Gastrocnemius medialis (tissue), 4 donors: ENCODE data around the gene TNS3. TPM values are rescaled to one million over a fixed set of nuclear protein-coding genes. Genes with fewer than 3 reads are reported as not detected.

Experiments used
- ATAC-seq, 2 donors: fragments of 150-250 bp; one replicate each; pipeline ENCODE4 v1.9.1; 2016
- DNase-seq, 2 donors: peaks; one replicate each; pipeline ENCODE4 v3.0.0-alpha.2; 2019
- H3K27ac ChIP-seq, 4 donors: fragments of 200-600 bp; sonication (generic); 1 replicate in 1 of 4; 2 replicates in 3 of 4; pipeline ENCODE4 v1.5.1; 2016 to 2018; ENCODE audit warnings: mild to moderate bottlenecking in 2 of 4, moderate library complexity in 1 of 4
- H3K27me3 ChIP-seq, 3 donors: fragments of 200-600 bp; sonication (generic) in 2 of 3; 1 replicate in 1 of 3; 2 replicates in 2 of 3; pipeline versions ENCODE4 v1.5.1 to v1.6.0; 2016 to 2019; ENCODE audit warnings: mild to moderate bottlenecking in 1 of 3, moderate library complexity in 1 of 3
- H3K36me3 ChIP-seq, 2 donors: fragments of 200-600 bp; sonication (generic) in 1 of 2; one replicate each; pipeline ENCODE4 v1.5.1; 2017 to 2018
- H3K4me1 ChIP-seq, 2 donors: fragments of 200-600 bp; sonication (generic) in 1 of 2; one replicate each; pipeline ENCODE4 v1.5.1; 2016 to 2017; ENCODE audit warnings: mild to moderate bottlenecking in 2 of 2
- H3K4me3 ChIP-seq, 4 donors: fragments of 200-600 bp; sonication (generic) in 3 of 4; 1 replicate in 1 of 4; 2 replicates in 3 of 4; pipeline ENCODE4 v1.5.1; 2016 to 2019; ENCODE audit warnings: mild to moderate bottlenecking in 2 of 4
- H3K9me3 ChIP-seq, 3 donors: fragments of 200-600 bp; sonication (generic) in 2 of 3; 1 replicate in 1 of 3; 2 replicates in 2 of 3; pipeline ENCODE4 v1.5.1; 2016 to 2019
- CTCF ChIP-seq, 5 experiments: fragments of 450-650 bp in 3 of 5; fragments of 200-600 bp in 2 of 5; sonication (generic) in 2 of 5; IDR thresholded peaks in 4 of 5; conservative IDR thresholded peaks in 1 of 5; 1 replicate in 4 of 5; 2 replicates in 1 of 5; pipeline ENCODE4 v1.5.1; 2016 to 2019; ENCODE audit warnings: antibody characterized with exemption in 5 of 5, mild to moderate bottlenecking in 3 of 5, moderate library complexity in 3 of 5
- POLR2A ChIP-seq, 2 donors: fragments of 450-650 bp; IDR thresholded peaks; one replicate each; pipeline ENCODE4 v1.6.1; 2017; ENCODE audit warnings: antibody characterized with exemption in 2 of 2, mild to moderate bottlenecking in 2 of 2, moderate library complexity in 2 of 2
- in situ Hi-C, 4 donors: fragments of 200-750 bp; cut with MboI; loops; one replicate each; pipeline versions ENCODE4 v1.15.0 to v1.8.0; 2017; ENCODE audit warnings: low sequenced_read_pairs in 4 of 4
- intact Hi-C: fragments of 100-400 bp; cut with DNase I; formaldehyde crosslinking; loops from one replicate; pipeline ENCODE4 v1.15.1; 2023; ENCODE audit warnings: low total_unique reads
- total RNA-seq, 4 donors: library from RNA; depleted of rRNA; stranded (reverse); fragments of >200 nt; gene quantifications; one replicate each; pipeline versions ENCODE4 v1.1.0 to v1.2.3, GENCODE V29; 2016

Gene TNS3
- total RNA-seq, 4 donors from 2014 or later, result 39.4 to 64.3 (median 50.5) TPM

GRCh38 chr7:47249361-47249760 is 332.6 kb downstream of the TNS3 start:
- H3K9me3 ChIP-seq, result no peaks in the 10 kb centered on the region
- in situ Hi-C loops, result loop anchor here in 1 of 4 donors (5.0 kb wide), 1 partner anchor 62 kb away; no protein-coding TSS in a partner anchor
- DNase-seq (no peak), ATAC-seq (no peak)
- TF ChIP-seq POLR2A (IDR thresholded peaks at IDR 0.05) (no peak), CTCF (IDR thresholded peaks at IDR 0.05 in 4 of 5, conservative IDR thresholded peaks at IDR 0.05 in 1 of 5) (no peak)
- peak overlapping the region in 2 of 4 donors; percentile 53 to 75 for H3K27ac ChIP-seq
- H3K36me3 ChIP-seq, result no peaks in the 10 kb centered on the region
- H3K27me3 ChIP-seq, result no peaks in the 10 kb centered on the region
- no peak overlapping the region for H3K4me3 ChIP-seq
- H3K4me1 ChIP-seq, result peaks cover 9 to 39% of the 10 kb centered on the region in 2 donors
- intact Hi-C loops, result loop anchor here (10.0 kb wide), 1 partner anchor 665 kb away; no protein-coding TSS in a partner anchor

- DNase-seq (peak; percentile 53 to 54), ATAC-seq (peak; percentile 53 to 73)
- no peaks in the 10 kb centered on the region for H3K27me3 ChIP-seq
- H3K4me3 ChIP-seq, result no peak overlapping the region
- no peaks in the 10 kb centered on the region for H3K9me3 ChIP-seq
- TF ChIP-seq CTCF (IDR thresholded peaks at IDR 0.05 in 4 of 5, conservative IDR thresholded peaks at IDR 0.05 in 1 of 5), result no peak
- TF ChIP-seq POLR2A (IDR thresholded peaks at IDR 0.05), result no peak
- peak overlapping the region; percentile 21 to 75 (median 44) for H3K27ac ChIP-seq
- no peaks in the 10 kb centered on the region for H3K36me3 ChIP-seq
- intact Hi-C loops, result loop anchor here (10.0 kb wide), 1 partner anchor 664 kb away; no protein-coding TSS in a partner anchor
- peaks cover 5 to 38% of the 10 kb centered on the region in 2 donors for H3K4me1 ChIP-seq
- in situ Hi-C loops, result loop anchor here in 1 of 4 donors (5.0 kb wide), 1 partner anchor 61 kb away; no protein-coding TSS in a partner anchor
These were observed 333.1 kb downstream of the TNS3 start for GRCh38 chr7:47248797-47249196.

- DNase-seq, result no peak
- Histone ChIP-seq H3K9me3 (no peaks in the 10 kb centered on the region), H3K4me1 (peaks cover 0 to 30% of the 10 kb centered on the region in 2 donors), H3K4me3 (no peak overlapping the region), H3K27ac (peak overlapping the region in 1 of 4 donors; percentile 40), H3K36me3 (no peaks in the 10 kb centered on the region), H3K27me3 (no peaks in the 10 kb centered on the region)
- in situ Hi-C loops, result loop anchor here in 1 of 4 donors (5.0 kb wide), 1 partner anchor 60 kb away; no protein-coding TSS in a partner anchor
- ATAC-seq, result no peak
- no peak for TF ChIP-seq POLR2A (IDR thresholded peaks at IDR 0.05)
- no peak for TF ChIP-seq CTCF (IDR thresholded peaks at IDR 0.05 in 4 of 5, conservative IDR thresholded peaks at IDR 0.05 in 1 of 5)
- intact Hi-C loops, result loop anchor here (10.0 kb wide), 1 partner anchor 662 kb away; no protein-coding TSS in a partner anchor
These were observed 334.8 kb downstream of the TNS3 start for GRCh38 chr7:47247132-47247531.

GRCh38 chr7:47244692-47245091 is 337.2 kb downstream of the TNS3 start:
- peak; percentile 39 for DNase-seq
- Histone ChIP-seq H3K27ac (peak overlapping the region in 1 of 4 donors; percentile 64), H3K4me3 (no peak overlapping the region), H3K27me3 (no peaks in the 10 kb centered on the region), H3K4me1 (peaks cover 0 to 29% of the 10 kb centered on the region in 2 donors), H3K36me3 (no peaks in the 10 kb centered on the region), H3K9me3 (no peaks in the 10 kb centered on the region)
- TF ChIP-seq POLR2A (IDR thresholded peaks at IDR 0.05), result no peak
- no peak for TF ChIP-seq CTCF (IDR thresholded peaks at IDR 0.05 in 4 of 5, conservative IDR thresholded peaks at IDR 0.05 in 1 of 5)
- intact Hi-C loops, result loop anchor here (10.0 kb wide), 1 partner anchor 660 kb away; no protein-coding TSS in a partner anchor
- peak; percentile 42 to 71 for ATAC-seq
- in situ Hi-C loops, result loop anchor here in 1 of 4 donors (5.0 kb wide), 1 partner anchor 57 kb away; no protein-coding TSS in a partner anchor
